Measurements from ENCODE around the gene HDDC3. TPM values are rescaled to one million over a fixed set of nuclear protein-coding genes. Genes with fewer than 3 reads are reported as not detected.
"Not testable (repeated sequence)": the region's sequence is repeated elsewhere in the genome, so short reads cannot be mapped to it uniquely, and the experiment has no call there.

HDDC3 gene
- total RNA-seq, 1 donor from 2014 or later: 16.0 TPM

DNA sequence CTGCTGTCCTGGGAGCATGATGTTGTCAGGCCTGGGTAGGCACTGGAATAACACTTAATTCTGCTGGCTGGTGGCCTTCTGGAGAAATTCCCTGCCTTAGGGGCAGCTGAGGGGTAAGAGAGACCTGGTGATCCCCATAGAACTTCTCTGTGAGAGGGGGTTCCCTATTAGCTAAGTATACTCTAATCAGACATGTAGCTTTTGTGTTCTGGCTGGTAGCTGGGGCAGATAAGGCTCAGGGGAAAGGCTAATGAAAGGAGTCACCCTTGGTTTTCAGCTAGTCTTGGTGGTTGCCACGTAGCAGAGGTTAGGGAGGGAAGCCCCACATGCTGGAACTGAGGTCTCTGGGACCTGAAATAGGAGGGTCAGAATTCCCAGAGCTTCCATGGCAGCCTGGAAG lies 952 bp upstream of the HDDC3 start:
- intact Hi-C loops (cut with DNase I): no loop called here
- Histone ChIP-seq H3K4me1 (peaks cover 62% of the 10 kb centered on the region), H3K9me3 (no peaks in the 10 kb centered on the region), H3K36me3 (peaks cover 11% of the 10 kb centered on the region), H3K4me3 (no peak overlapping the region), H3K27ac (no peak overlapping the region), H3K27me3 (ENCODE audit: low read depth) (no peaks in the 10 kb centered on the region)
- DNase-seq (no peak), ATAC-seq (no peak)
- TF ChIP-seq, protein P1, sequence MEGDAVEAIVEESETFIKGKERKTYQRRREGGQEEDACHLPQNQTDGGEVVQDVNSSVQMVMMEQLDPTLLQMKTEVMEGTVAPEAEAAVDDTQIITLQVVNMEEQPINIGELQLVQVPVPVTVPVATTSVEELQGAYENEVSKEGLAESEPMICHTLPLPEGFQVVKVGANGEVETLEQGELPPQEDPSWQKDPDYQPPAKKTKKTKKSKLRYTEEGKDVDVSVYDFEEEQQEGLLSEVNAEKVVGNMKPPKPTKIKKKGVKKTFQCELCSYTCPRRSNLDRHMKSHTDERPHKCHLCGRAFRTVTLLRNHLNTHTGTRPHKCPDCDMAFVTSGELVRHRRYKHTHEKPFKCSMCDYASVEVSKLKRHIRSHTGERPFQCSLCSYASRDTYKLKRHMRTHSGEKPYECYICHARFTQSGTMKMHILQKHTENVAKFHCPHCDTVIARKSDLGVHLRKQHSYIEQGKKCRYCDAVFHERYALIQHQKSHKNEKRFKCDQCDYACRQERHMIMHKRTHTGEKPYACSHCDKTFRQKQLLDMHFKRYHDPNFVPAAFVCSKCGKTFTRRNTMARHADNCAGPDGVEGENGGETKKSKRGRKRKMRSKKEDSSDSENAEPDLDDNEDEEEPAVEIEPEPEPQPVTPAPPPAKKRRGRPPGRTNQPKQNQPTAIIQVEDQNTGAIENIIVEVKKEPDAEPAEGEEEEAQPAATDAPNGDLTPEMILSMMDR (IDR thresholded peaks at IDR 0.05): no peak

DNA sequence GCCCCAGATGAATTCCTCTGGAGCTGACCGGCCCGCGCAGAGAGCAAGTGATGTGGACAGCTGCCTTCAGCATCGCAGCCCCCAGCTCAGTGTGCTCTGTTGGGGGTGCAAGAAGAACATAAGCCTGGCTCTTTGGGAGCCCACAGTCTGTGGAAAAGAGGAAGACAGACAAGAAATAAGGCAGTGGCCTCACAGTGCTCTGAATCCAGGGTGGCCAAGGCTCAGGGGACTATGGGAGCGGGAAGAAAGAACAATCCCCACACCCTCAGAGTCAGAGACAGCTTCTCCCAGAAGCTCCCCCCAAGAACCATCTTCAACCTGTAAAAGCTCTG lies 277 bp upstream of the HDDC3 start:
- ATAC-seq: no peak
- no peaks in the 10 kb centered on the region for H3K9me3 ChIP-seq
- TF ChIP-seq, protein P1 (IDR thresholded peaks at IDR 0.05): no peak
- H3K27me3 ChIP-seq (ENCODE audit: low read depth): no peaks in the 10 kb centered on the region
- no peak for DNase-seq
- peak overlapping the region; percentile 93 for H3K4me3 ChIP-seq
- H3K27ac ChIP-seq: peak overlapping the region; percentile 96
- peaks cover 4% of the 10 kb centered on the region for H3K36me3 ChIP-seq
- intact Hi-C loops (cut with DNase I): no loop called here
- H3K4me1 ChIP-seq: peaks cover 62% of the 10 kb centered on the region

DNA sequence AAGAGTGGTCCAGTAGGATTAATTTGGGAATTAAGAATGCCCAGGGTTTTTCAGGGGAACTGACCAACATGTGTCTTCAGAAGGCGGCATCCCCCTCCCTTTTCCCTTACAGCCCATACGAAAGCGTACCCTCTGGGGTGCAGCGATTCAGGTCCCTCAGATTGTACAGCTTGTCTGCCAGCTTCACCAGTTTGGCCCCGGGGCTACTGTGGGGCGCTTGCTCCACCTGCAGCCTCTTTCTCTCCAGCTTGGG lies 848 bp downstream of the HDDC3 start:
- intact Hi-C loops (cut with DNase I): no loop called here
- Histone ChIP-seq H3K36me3 (no peaks in the 10 kb centered on the region), H3K4me1 (peaks cover 59% of the 10 kb centered on the region), H3K27ac (peak overlapping the region; percentile 96), H3K4me3 (peak overlapping the region; percentile 93), H3K27me3 (ENCODE audit: low read depth) (no peaks in the 10 kb centered on the region), H3K9me3 (no peaks in the 10 kb centered on the region)
- TF ChIP-seq, protein P1 (IDR thresholded peaks at IDR 0.05): no peak
- ATAC-seq (no peak), DNase-seq (no peak)

DNA sequence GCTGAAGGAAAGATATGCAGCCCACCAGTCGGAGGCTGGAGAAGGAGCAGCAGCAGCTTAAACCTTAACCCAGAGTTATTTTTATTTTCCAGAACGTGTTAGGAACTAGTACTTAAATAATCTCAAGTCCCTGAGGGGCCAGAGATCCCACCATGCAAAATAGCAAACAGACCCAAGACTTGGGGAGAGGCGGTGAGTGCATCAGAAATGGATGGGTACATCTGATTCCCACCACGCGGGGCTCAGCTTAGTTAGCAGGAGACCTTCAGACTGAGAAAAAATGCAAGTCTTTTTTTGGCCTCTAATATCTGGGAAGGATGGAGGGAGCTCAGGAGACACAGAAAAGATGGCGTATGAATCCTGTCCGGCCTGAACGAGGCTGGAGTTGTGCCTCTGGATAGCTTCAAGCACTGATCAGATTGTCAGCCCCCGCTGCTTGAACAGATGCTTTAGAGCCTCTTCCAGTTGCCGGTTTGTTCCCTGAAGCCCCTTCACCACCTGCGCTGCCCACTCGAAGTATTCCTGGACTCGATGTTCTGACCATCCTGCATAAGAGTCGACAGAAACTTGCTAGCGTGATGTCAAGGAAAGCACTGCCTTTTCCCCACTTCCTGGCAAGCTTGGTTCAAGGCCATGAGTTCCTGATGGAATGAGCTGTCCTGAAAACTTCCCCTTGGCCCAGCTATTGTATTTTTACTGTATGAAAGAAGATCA lies 1.3 kb downstream of the HDDC3 start:
- Histone ChIP-seq H3K9me3 (no peaks in the 10 kb centered on the region), H3K27ac (peak overlapping the region; percentile 96), H3K4me3 (peak overlapping the region; percentile 93), H3K36me3 (no peaks in the 10 kb centered on the region), H3K4me1 (peaks cover 54% of the 10 kb centered on the region), H3K27me3 (ENCODE audit: low read depth) (no peaks in the 10 kb centered on the region)
- no peak for ATAC-seq
- intact Hi-C loops (cut with DNase I): no loop called here
- no peak for DNase-seq
- TF ChIP-seq, protein P1 (IDR thresholded peaks at IDR 0.05): no peak

DNA sequence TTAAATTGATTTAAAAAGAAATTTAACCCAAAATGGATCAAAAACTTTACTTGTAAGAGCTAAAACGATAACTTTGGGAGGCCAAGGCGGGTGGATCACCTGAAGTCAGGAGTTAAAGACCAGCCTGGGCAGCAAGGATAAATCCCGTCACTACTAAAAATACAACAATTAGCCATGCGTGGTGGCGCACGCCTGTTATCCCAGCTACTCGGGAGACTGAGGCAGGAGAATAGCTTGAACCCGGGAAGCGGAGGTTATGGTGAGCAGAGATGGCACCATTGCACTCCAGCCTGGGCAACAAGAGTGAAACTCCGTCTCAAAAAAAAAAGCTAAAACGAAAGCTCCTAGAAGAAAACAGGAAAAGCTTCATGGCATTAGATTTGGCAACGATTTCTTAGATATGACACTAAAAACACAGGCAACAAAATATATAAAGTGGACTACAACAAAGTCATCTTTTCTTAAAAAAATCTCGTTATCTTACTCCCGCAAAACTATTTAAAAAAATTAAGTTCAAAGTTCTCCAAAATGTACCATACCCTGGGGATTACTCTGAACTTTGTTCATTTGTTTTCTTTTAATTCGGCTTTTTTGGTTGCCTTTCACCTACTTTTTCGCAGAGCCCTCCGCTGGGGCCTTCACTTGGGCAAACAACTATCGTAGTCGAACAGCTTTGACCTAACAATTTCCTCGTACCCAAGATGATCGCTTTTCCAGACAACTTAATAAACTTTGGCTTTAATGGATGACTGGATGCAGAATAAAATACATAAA lies 2.9 kb downstream of the HDDC3 start:
- intact Hi-C loops (cut with DNase I): no loop called here
- Histone ChIP-seq H3K27ac (peak overlapping the region; percentile 96), H3K4me1 (peaks cover 45% of the 10 kb centered on the region), H3K4me3 (peak overlapping the region; percentile 93), H3K27me3 (ENCODE audit: low read depth) (no peaks in the 10 kb centered on the region), H3K36me3 (no peaks in the 10 kb centered on the region), H3K9me3 (no peaks in the 10 kb centered on the region)
- no peak for DNase-seq
- ATAC-seq: no peak
- TF ChIP-seq, protein P1 (IDR thresholded peaks at IDR 0.05): no peak

DNA sequence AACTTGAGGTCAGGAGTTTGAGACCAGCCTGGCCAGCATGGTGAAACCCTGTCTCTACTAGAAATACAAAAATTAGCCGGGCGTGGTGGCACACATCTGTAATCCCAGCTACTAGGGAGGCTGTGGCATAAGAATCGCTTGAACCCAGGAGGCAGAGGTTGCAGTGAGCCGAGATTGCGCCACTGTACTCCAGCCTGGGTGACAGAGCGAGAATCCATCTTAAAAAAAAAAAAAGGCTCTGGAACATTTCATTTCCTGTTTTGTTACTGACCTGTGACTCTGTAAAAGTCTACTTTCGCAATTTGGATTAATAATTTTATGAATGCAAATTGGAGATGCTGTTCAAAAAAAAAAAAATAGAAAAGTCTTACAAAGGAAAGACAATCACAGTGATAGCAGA lies 4.2 kb downstream of the HDDC3 start:
- H3K27ac ChIP-seq; intact Hi-C loops (cut with DNase I); H3K4me3 ChIP-seq; ATAC-seq; H3K36me3 ChIP-seq; H3K9me3 ChIP-seq; DNase-seq; H3K27me3 ChIP-seq (ENCODE audit: low read depth): not testable (repeated sequence)
- peaks cover 36% of the 10 kb centered on the region for H3K4me1 ChIP-seq

DNA sequence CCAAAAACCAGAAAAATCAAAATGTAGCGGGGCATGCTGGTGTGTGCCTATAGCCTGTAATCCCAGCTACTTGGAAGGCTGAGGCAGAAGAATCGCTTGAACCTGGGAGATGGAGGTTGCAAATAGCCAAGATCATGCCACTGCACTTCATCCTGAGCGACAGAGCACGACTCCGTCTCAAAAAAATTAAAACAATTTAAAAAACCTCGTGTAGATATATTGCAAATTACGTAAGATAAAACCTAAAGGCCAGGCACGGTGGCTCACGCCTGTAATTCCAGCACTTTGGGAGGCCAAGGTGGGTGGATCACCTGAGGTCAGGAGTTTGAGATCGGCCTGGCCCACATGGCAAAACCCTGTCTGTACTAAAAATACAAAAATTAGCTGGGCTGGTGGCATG lies 5.6 kb downstream of the HDDC3 start:
- H3K27ac ChIP-seq; ATAC-seq; intact Hi-C loops (cut with DNase I); H3K36me3 ChIP-seq; H3K9me3 ChIP-seq; H3K27me3 ChIP-seq (ENCODE audit: low read depth); H3K4me3 ChIP-seq; DNase-seq: not testable (repeated sequence)
- H3K4me1 ChIP-seq: peaks cover 28% of the 10 kb centered on the region
